WTC11 (cell line): ENCODE results near the gene KCNK18. TPM values are rescaled to one million over a fixed set of nuclear protein-coding genes. Genes with fewer than 3 reads are reported as not detected.

Experiments used
- ATAC-seq: fragments of 200-7000 bp; cut with Tn5 transposase; 2 replicates; pipeline ENCODE4 v1.10.0; 2021; ENCODE audit warnings: mild to moderate bottlenecking, moderate library complexity
- CTCF ChIA-PET: fragments of 300-600 bp; sonication (Branson Sonifier 250); formaldehyde crosslinking; loops from one replicate; lab custom pipeline; 2021; ENCODE audit warnings: antibody characterized with exemption; lab: Charles Lee
- POLR2A ChIA-PET: fragments of 350-600 bp; sonication (Branson Sonifier 250); formaldehyde crosslinking; loops from one replicate; lab custom pipeline; 2021; ENCODE audit warnings: antibody characterized with exemption; lab: Charles Lee
- DNase-seq: peaks from one replicate; pipeline ENCODE4 v3.0.0; 2021; ENCODE audit warnings: low spot score
- H3K27ac Mint-ChIP-seq: 2 replicates; pipeline ENCODE4 v1.8.0; 2021; ENCODE audit warnings: mixed read lengths
- H3K27me3 Mint-ChIP-seq: 2 replicates; pipeline ENCODE4 v1.8.0; 2021; ENCODE audit warnings: low read depth, mild to moderate bottlenecking, moderate library complexity, mixed read lengths
- H3K36me3 Mint-ChIP-seq: 2 replicates; pipeline ENCODE4 v1.8.0; 2021; ENCODE audit warnings: mixed read lengths
- H3K4me1 Mint-ChIP-seq: 2 replicates; pipeline ENCODE4 v1.8.0; 2022; ENCODE audit warnings: mixed read lengths
- H3K4me3 Mint-ChIP-seq: 2 replicates; pipeline ENCODE4 v1.8.0; 2021; ENCODE audit warnings: mild to moderate bottlenecking, moderate library complexity, mixed read lengths
- H3K9me3 Mint-ChIP-seq: 2 replicates; pipeline ENCODE4 v1.8.0; 2021; ENCODE audit warnings: mixed read lengths
- AFF4 ChIP-seq: sonication (generic); formaldehyde crosslinking; IDR thresholded peaks from 2 replicates; pipeline ENCODE4 v1.8.1; 2023; ENCODE audit warnings: mild to moderate bottlenecking, missing genetic modification reagents, borderline replicate concordance
- ERG ChIP-seq: fragments of 250-450 bp; sonication (Bioruptor Pico); IDR thresholded peaks from 2 replicates; pipeline ENCODE4 v1.8.0; 2021; ENCODE audit warnings: mild to moderate bottlenecking
- GTF2I ChIP-seq: fragments of 250-450 bp; sonication (Bioruptor Pico); conservative IDR thresholded peaks from 2 replicates; pipeline ENCODE4 v1.4.0; 2021; ENCODE audit warnings: mild to moderate bottlenecking
- JUN ChIP-seq: sonication (generic); formaldehyde crosslinking; IDR thresholded peaks from 2 replicates; pipeline ENCODE4 v1.8.0; 2023; ENCODE audit warnings: mild to moderate bottlenecking, missing genetic modification reagents
- NFATC4 ChIP-seq: fragments of 250-450 bp; sonication (Bioruptor Pico); IDR thresholded peaks from 2 replicates; pipeline ENCODE4 v1.9.0; 2021; ENCODE audit warnings: mild to moderate bottlenecking
- NR1H2 ChIP-seq: sonication (generic); formaldehyde crosslinking; IDR thresholded peaks from 2 replicates; pipeline ENCODE4 v1.9.0; 2021; ENCODE audit warnings: mild to moderate bottlenecking, moderate library complexity, missing genetic modification reagents
- RELA ChIP-seq: sonication (generic); formaldehyde crosslinking; IDR thresholded peaks from 2 replicates; pipeline ENCODE4 v1.8.1; 2022; ENCODE audit warnings: missing genetic modification reagents, mild to moderate bottlenecking, borderline replicate concordance
- RORB ChIP-seq: fragments of 250-450 bp; sonication (Bioruptor Pico); IDR thresholded peaks from 2 replicates; pipeline ENCODE4 v1.9.0; 2021; ENCODE audit warnings: mild to moderate bottlenecking
- SMAD3 ChIP-seq: sonication (generic); formaldehyde crosslinking; IDR thresholded peaks from 2 replicates; pipeline ENCODE4 v1.8.0; 2022; ENCODE audit warnings: missing genetic modification reagents, mild to moderate bottlenecking, borderline replicate concordance
- ZMAT4 ChIP-seq: fragments of 250-450 bp; sonication (Bioruptor Pico); IDR thresholded peaks from 2 replicates; pipeline ENCODE4 v1.9.0; 2021; ENCODE audit warnings: mild to moderate bottlenecking
- ZNF263 ChIP-seq: sonication (generic); formaldehyde crosslinking; IDR thresholded peaks from 2 replicates; pipeline ENCODE4 v1.8.1; 2022; ENCODE audit warnings: low read depth, mild to moderate bottlenecking, moderate library complexity, missing genetic modification reagents
- total RNA-seq: library from RNA; stranded (reverse); gene quantifications from 3 replicates; pipeline ENCODE4 v1.2.3, GENCODE V29; 2021
- TF ChIP-seq, protein P1 (sequence below): sonication (generic); formaldehyde crosslinking; IDR thresholded peaks from 2 replicates; pipeline ENCODE4 v1.8.0; 2023; ENCODE audit warnings: missing genetic modification reagents, mild to moderate bottlenecking, borderline replicate concordance
- TF ChIP-seq, protein P2 (sequence below): sonication (generic); formaldehyde crosslinking; IDR thresholded peaks from 2 replicates; pipeline ENCODE4 v1.8.0; 2022; ENCODE audit warnings: missing genetic modification reagents
- TF ChIP-seq, protein P3 (sequence below): sonication (generic); formaldehyde crosslinking; IDR thresholded peaks from 2 replicates; pipeline ENCODE4 v1.8.1; 2022; ENCODE audit warnings: mild to moderate bottlenecking, missing genetic modification reagents, moderate library complexity, borderline replicate concordance

KCNK18 gene
- total RNA-seq, 1 experiment from 2014 or later = not detected

DNA sequence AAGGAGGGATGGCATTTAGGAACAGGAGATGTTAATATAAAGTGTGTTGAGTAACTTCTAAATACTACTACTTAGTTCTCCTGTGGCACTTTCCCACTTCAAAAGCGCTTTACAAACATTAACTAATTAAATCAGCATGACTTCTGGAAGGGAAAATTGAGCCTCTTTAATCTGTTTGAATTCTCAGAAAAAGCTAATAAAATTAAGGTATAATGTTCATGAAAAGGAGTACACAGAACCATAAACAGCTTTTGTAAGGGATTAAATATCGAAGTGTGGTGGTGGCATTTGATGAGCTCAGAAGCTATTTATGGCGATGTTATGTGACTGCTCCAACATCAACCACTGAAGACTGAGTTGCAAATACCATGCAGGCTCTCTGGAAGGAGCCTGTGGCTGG is 49.0 kb upstream of the KCNK18 start (continued):
- TF ChIP-seq ERG (no peak), NR1H2 (no peak)
- TF ChIP-seq, protein P1, sequence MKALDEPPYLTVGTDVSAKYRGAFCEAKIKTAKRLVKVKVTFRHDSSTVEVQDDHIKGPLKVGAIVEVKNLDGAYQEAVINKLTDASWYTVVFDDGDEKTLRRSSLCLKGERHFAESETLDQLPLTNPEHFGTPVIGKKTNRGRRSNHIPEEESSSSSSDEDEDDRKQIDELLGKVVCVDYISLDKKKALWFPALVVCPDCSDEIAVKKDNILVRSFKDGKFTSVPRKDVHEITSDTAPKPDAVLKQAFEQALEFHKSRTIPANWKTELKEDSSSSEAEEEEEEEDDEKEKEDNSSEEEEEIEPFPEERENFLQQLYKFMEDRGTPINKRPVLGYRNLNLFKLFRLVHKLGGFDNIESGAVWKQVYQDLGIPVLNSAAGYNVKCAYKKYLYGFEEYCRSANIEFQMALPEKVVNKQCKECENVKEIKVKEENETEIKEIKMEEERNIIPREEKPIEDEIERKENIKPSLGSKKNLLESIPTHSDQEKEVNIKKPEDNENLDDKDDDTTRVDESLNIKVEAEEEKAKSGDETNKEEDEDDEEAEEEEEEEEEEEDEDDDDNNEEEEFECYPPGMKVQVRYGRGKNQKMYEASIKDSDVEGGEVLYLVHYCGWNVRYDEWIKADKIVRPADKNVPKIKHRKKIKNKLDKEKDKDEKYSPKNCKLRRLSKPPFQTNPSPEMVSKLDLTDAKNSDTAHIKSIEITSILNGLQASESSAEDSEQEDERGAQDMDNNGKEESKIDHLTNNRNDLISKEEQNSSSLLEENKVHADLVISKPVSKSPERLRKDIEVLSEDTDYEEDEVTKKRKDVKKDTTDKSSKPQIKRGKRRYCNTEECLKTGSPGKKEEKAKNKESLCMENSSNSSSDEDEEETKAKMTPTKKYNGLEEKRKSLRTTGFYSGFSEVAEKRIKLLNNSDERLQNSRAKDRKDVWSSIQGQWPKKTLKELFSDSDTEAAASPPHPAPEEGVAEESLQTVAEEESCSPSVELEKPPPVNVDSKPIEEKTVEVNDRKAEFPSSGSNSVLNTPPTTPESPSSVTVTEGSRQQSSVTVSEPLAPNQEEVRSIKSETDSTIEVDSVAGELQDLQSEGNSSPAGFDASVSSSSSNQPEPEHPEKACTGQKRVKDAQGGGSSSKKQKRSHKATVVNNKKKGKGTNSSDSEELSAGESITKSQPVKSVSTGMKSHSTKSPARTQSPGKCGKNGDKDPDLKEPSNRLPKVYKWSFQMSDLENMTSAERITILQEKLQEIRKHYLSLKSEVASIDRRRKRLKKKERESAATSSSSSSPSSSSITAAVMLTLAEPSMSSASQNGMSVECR = no peak
- TF ChIP-seq, protein P2, sequence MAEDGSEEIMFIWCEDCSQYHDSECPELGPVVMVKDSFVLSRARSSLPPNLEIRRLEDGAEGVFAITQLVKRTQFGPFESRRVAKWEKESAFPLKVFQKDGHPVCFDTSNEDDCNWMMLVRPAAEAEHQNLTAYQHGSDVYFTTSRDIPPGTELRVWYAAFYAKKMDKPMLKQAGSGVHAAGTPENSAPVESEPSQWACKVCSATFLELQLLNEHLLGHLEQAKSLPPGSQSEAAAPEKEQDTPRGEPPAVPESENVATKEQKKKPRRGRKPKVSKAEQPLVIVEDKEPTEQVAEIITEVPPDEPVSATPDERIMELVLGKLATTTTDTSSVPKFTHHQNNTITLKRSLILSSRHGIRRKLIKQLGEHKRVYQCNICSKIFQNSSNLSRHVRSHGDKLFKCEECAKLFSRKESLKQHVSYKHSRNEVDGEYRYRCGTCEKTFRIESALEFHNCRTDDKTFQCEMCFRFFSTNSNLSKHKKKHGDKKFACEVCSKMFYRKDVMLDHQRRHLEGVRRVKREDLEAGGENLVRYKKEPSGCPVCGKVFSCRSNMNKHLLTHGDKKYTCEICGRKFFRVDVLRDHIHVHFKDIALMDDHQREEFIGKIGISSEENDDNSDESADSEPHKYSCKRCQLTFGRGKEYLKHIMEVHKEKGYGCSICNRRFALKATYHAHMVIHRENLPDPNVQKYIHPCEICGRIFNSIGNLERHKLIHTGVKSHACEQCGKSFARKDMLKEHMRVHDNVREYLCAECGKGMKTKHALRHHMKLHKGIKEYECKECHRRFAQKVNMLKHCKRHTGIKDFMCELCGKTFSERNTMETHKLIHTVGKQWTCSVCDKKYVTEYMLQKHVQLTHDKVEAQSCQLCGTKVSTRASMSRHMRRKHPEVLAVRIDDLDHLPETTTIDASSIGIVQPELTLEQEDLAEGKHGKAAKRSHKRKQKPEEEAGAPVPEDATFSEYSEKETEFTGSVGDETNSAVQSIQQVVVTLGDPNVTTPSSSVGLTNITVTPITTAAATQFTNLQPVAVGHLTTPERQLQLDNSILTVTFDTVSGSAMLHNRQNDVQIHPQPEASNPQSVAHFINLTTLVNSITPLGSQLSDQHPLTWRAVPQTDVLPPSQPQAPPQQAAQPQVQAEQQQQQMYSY (CRISPR knock-in tag) = no peak
- TF ChIP-seq, all 79 proteins: peak for 0

DNA sequence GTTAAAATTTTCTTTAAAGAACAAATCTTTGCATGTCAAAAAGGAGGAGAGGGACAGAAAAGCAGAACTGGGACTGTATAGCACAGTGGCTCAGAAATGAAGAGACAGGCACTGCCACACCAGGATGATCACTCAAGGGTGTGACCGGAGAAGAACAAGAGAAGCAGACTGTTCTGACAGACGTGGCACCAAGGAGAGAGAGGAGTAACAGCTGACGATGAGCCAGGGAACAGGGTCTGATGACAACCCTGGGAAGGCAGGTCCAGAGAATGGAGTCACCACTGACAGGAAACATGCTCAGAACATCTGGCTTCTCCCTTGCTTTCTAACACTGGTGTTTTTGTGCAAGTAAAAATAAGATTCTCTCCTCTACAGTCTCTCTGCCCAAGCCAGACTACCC is 44.6 kb upstream of the KCNK18 start:
- no peak for DNase-seq
- ATAC-seq = no peak
- H3K9me3 Mint-ChIP-seq = no peaks in the 10 kb centered on the region
- H3K36me3 Mint-ChIP-seq = no peaks in the 10 kb centered on the region
- H3K4me1 Mint-ChIP-seq = peaks cover under 1% of the 10 kb centered on the region; the same call in 1 of the 2 replicates
- no peak overlapping the region for H3K4me3 Mint-ChIP-seq
- ChIA-PET POLR2A (no interaction called here), CTCF (no interaction called here)
- H3K27me3 Mint-ChIP-seq = peaks cover 100% of the 10 kb centered on the region
- TF ChIP-seq, protein P2 (CRISPR knock-in tag) = peak; percentile 31; the same call in 1 of the 2 replicates
- TF ChIP-seq, protein P3, sequence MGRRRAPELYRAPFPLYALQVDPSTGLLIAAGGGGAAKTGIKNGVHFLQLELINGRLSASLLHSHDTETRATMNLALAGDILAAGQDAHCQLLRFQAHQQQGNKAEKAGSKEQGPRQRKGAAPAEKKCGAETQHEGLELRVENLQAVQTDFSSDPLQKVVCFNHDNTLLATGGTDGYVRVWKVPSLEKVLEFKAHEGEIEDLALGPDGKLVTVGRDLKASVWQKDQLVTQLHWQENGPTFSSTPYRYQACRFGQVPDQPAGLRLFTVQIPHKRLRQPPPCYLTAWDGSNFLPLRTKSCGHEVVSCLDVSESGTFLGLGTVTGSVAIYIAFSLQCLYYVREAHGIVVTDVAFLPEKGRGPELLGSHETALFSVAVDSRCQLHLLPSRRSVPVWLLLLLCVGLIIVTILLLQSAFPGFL (CRISPR knock-in tag) = no peak
- H3K27ac Mint-ChIP-seq = no peak overlapping the region

GRCh38 chr10:117158297-117158696 is 39.0 kb upstream of the KCNK18 start:
- H3K27me3 Mint-ChIP-seq = peaks cover 100% of the 10 kb centered on the region
- TF ChIP-seq GTF2I (CRISPR knock-in tag) (no peak), SMAD3 (no peak), ZNF263 (no peak), JUN (CRISPR knock-in tag) (no peak), NFATC4 (CRISPR knock-in tag) (no peak), ZMAT4 (CRISPR knock-in tag) (no peak), RELA (CRISPR knock-in tag) (no peak), AFF4 (CRISPR knock-in tag) (no peak), RORB (CRISPR knock-in tag) (no peak)

More at GRCh38 chr10:117158297-117158696, 39.0 kb upstream of the KCNK18 start:
- Mint-ChIP-seq H3K27ac (no peak overlapping the region), H3K36me3 (no peaks in the 10 kb centered on the region), H3K9me3 (no peaks in the 10 kb centered on the region), H3K4me3 (no peak overlapping the region), H3K4me1 (peaks cover 49% of the 10 kb centered on the region)
- no peak for ATAC-seq
- DNase-seq = no peak
- CTCF ChIA-PET = interaction anchor here (1.7 to 2.9 kb wide), 5 partner anchors 9 to 362 kb away, joined by 6 to 12 read pairs (median 9); no protein-coding TSS in a partner anchor
- POLR2A ChIA-PET = interaction anchor here (1.4 kb wide), 1 partner anchor 17 kb away, joined by 4 read pairs; no protein-coding TSS in a partner anchor
